Measurements from ENCODE around the gene CELSR1.

- no peak for TF ChIP-seq ZNF274 (IDR thresholded peaks at IDR 0.05; ENCODE audit: low read depth, low read length)
- no peak for TF ChIP-seq RAD21 (IDR thresholded peaks at IDR 0.05; ENCODE audit: low read depth)
- TF ChIP-seq MAX (IDR thresholded peaks at IDR 0.05) = no peak
These were observed 197.5 kb downstream of the CELSR1 start for GRCh38 chr22:46339956-46340355.
